Activated CD4-positive, alpha-beta T cell treated with anti-CD3 and anti-CD28 coated beads, Interleukin-2, amount 10 ng/mL, durations not matched to agents 24 days and 14 days (primary cell): ENCODE data around the gene ZBTB33. TPM values are rescaled to one million over a fixed set of nuclear protein-coding genes. Genes with fewer than 3 reads are reported as not detected.

Experiments
- DNase-seq: peaks from one replicate; pipeline ENCODE4 v3.0.0; 2022
- H3K27ac Mint-ChIP-seq: one replicate; pipeline ENCODE4 v1.8.0; 2022; ENCODE audit warnings: mild to moderate bottlenecking, mixed read lengths
- H3K27me3 Mint-ChIP-seq: one replicate; pipeline ENCODE4 v1.8.0; 2022; ENCODE audit warnings: mixed read lengths
- H3K36me3 Mint-ChIP-seq: one replicate; pipeline ENCODE4 v1.8.0; 2022; ENCODE audit warnings: low read depth, mild to moderate bottlenecking, mixed read lengths
- H3K4me1 Mint-ChIP-seq: one replicate; pipeline ENCODE4 v1.8.0; 2021; ENCODE audit warnings: mixed read lengths
- H3K4me3 Mint-ChIP-seq: one replicate; pipeline ENCODE4 v1.8.0; 2022; ENCODE audit warnings: mild to moderate bottlenecking, moderate library complexity, mixed read lengths
- H3K9me3 Mint-ChIP-seq: one replicate; pipeline ENCODE4 v1.8.0; 2021; ENCODE audit warnings: mixed read lengths
- intact Hi-C: fragments of 100-400 bp; cut with micrococcal nuclease; formaldehyde crosslinking; loops from one replicate; pipeline ENCODE4 v1.15.1; 2023
- total RNA-seq: library from RNA; stranded (reverse); gene quantifications from 2 replicates; pipeline ENCODE4 v1.2.3, GENCODE V29; 2022

The ZBTB33 gene
- total RNA-seq, 1 donor from 2014 or later = 14.4 TPM

GRCh38 chrX:120305531-120306141 is 55.0 kb downstream of the ZBTB33 start:
- DNase-seq = no peak
- Mint-ChIP-seq H3K4me3 (no peak overlapping the region), H3K4me1 (peaks cover 29% of the 10 kb centered on the region), H3K9me3 (no peaks in the 10 kb centered on the region), H3K27me3 (peaks cover 33% of the 10 kb centered on the region), H3K27ac (no peak overlapping the region), H3K36me3 (no peaks in the 10 kb centered on the region)
- intact Hi-C loops = loop anchor here (5.0 kb wide), 1 partner anchor 152 kb away; no protein-coding TSS in a partner anchor

- intact Hi-C loops = loop anchor here (5.0 kb wide), 1 partner anchor 151 kb away; no protein-coding TSS in a partner anchor
Measured at GRCh38 chrX:120306630-120307029, 56.0 kb downstream of the ZBTB33 start.

More at GRCh38 chrX:120306630-120307029, 56.0 kb downstream of the ZBTB33 start:
- H3K9me3 Mint-ChIP-seq = no peaks in the 10 kb centered on the region
- DNase-seq = no peak
- peaks cover 29% of the 10 kb centered on the region for H3K4me1 Mint-ChIP-seq
- no peak overlapping the region for H3K4me3 Mint-ChIP-seq
- no peak overlapping the region for H3K27ac Mint-ChIP-seq
- H3K36me3 Mint-ChIP-seq = no peaks in the 10 kb centered on the region
- H3K27me3 Mint-ChIP-seq = peaks cover 39% of the 10 kb centered on the region

Other genes with a start within 250 kb of the ZBTB33 start
- gene RHOXF2B, start 173.1 kb upstream of the ZBTB33 start, total RNA-seq = not detected in 2 replicates
- not detected in 2 replicates for gene RHOXF1, start 134.9 kb upstream of the ZBTB33 start, total RNA-seq
- gene RHOXF2, start 92.2 kb upstream of the ZBTB33 start, total RNA-seq = not detected in 2 replicates
- not detected in 2 replicates for gene TMEM255A, start 60.6 kb downstream of the ZBTB33 start, total RNA-seq
- gene ATP1B4, start 111.3 kb downstream of the ZBTB33 start, total RNA-seq = not detected in 2 replicates
- gene LAMP2, start 218.5 kb downstream of the ZBTB33 start, total RNA-seq = 42.6 and 44.3 TPM in 2 replicates